Stimulated activated CD8-positive, alpha-beta memory T cell treated with anti-CD3 and anti-CD28 coated beads, Interleukin-4, amount 100 ng/mL, for 1 hour (primary cell): Measurements from ENCODE around the gene CST5.
"Not testable (repeated sequence)": the region's sequence is repeated elsewhere in the genome, so short reads cannot be mapped to it uniquely, and the experiment has no call there.

Source experiments
- DNase-seq, 2 donors: peaks; one replicate each; pipeline ENCODE4 v3.0.0-alpha.2; 2020; ENCODE audit warnings: low read depth in 2 of 2, low spot score in 1 of 2

Gene CST5

GRCh38 chr20:23856736-23857135 is 22.8 kb downstream of the CST5 start:
- no peak for DNase-seq

GRCh38 chr20:23856226-23856625 is 23.3 kb downstream of the CST5 start:
- no peak for DNase-seq

GRCh38 chr20:23841693-23842092 is 37.9 kb downstream of the CST5 start:
- DNase-seq, result no peak

GRCh38 chr20:23835716-23836115 is 43.8 kb downstream of the CST5 start:
- no peak for DNase-seq

- DNase-seq, result no peak
These were observed 46.6 kb downstream of the CST5 start for GRCh38 chr20:23832775-23833513.

- not testable (repeated sequence) for DNase-seq
These were observed 47.6 kb downstream of the CST5 start for GRCh38 chr20:23831961-23832360.

GRCh38 chr20:23826541-23827021 is 53.0 kb downstream of the CST5 start, which contains the start of gene CST2:
Gene CST2 (minus strand): TSS chr20:23826729. CDS start chr20:23826660, 69 bp downstream.
- no peak for DNase-seq
